Lung (tissue), 12 donors: Measurements from ENCODE around the gene LYAR. TPM values are rescaled to one million over a fixed set of nuclear protein-coding genes. Genes with fewer than 3 reads are reported as not detected.

Experiments
- ATAC-seq: fragments of 200-7000 bp; cut with Tn5 transposase; one replicate; pipeline ENCODE4 v1.9.1; 2020; ENCODE audit warnings: moderate number of reproducible peaks; ENCODE audit not compliant: insufficient read depth, low FRiP score
- DNase-seq, 3 donors: peaks; one replicate each; pipeline ENCODE4 v3.0.0-alpha.2; 2013 to 2017
- H3K27ac ChIP-seq, 2 donors: one replicate each; pipeline ENCODE4 v1.5.1; 2013; ENCODE audit warnings: mild to moderate bottlenecking in 2 of 2, moderate library complexity in 2 of 2, control low read depth in 1 of 2, inconsistent platforms in 1 of 2, low read depth in 1 of 2, low read length in 1 of 2
- H3K27me3 ChIP-seq, 3 donors: one replicate each; pipeline ENCODE4 v1.5.1; 2013; ENCODE audit warnings: low read length in 2 of 3; ENCODE audit not compliant: control insufficient read depth in 3 of 3, insufficient read depth in 3 of 3
- H3K36me3 ChIP-seq, 4 donors: one replicate each; pipeline ENCODE4 v1.5.1; 2013; ENCODE audit warnings: low read length in 4 of 4, mild to moderate bottlenecking in 1 of 4, moderate library complexity in 1 of 4; ENCODE audit not compliant: control insufficient read depth in 4 of 4, insufficient read depth in 4 of 4
- H3K4me1 ChIP-seq, 5 donors: one replicate each; pipeline ENCODE4 v1.5.1; 2013; ENCODE audit warnings: low read length in 5 of 5, mild to moderate bottlenecking in 2 of 5, moderate library complexity in 1 of 5; ENCODE audit not compliant: control insufficient read depth in 5 of 5, insufficient read depth in 5 of 5
- H3K4me3 ChIP-seq: one replicate; pipeline ENCODE4 v1.5.1; 2013; ENCODE audit warnings: mild to moderate bottlenecking, control low read depth, moderate library complexity
- H3K9ac ChIP-seq, 2 donors: one replicate each; pipeline ENCODE4 v1.5.1; 2013; ENCODE audit warnings: low read length in 2 of 2, control low read depth in 1 of 2; ENCODE audit not compliant: insufficient read depth in 1 of 2
- H3K9me3 ChIP-seq, 4 donors: one replicate each; pipeline ENCODE4 v1.5.1; 2013; ENCODE audit warnings: low read length in 3 of 4, mild to moderate bottlenecking in 1 of 4, moderate library complexity in 1 of 4; ENCODE audit not compliant: control insufficient read depth in 4 of 4, insufficient read depth in 3 of 4
- WGBS, 2 donors: extraction: QIAGEN DNeasy Blood & Tissue Kit; methylation state at CpG; one replicate each; pipeline ENCODE4 v1.1.7; 2013; 5-methylcytosine and 5-hydroxymethylcytosine counted together
- polyA plus RNA-seq, 2 donors: library from polyadenylated mRNA; stranded (reverse); fragments of 200-250 nt; gene quantifications; one replicate each; pipeline ENCODE4 v1.2.1, GENCODE V29; 2013
- total RNA-seq, 2 donors: library from RNA; depleted of rRNA in 1 of 2; stranded (reverse); fragments of >200 nt in 1 of 2; gene quantifications; one replicate each; pipeline ENCODE4 v1.2.1, GENCODE V29; 2014 to 2021
- TF ChIP-seq, protein P1 (sequence below): IDR thresholded peaks from 2 replicates; pipeline ENCODE4 v1.5.1; 2012; ENCODE audit warnings: mild to moderate bottlenecking; ENCODE audit errors: control extremely low read depth, extremely low read depth
- donor health status: control.
- donor health status: control.
- donor health status: Bipolar disorder and iron deficiency.
- donor health status: healthy.
- donor health status: DM: yes; HTN: yes; CAD: no.

The LYAR gene
- total and polyA plus RNA-seq, 4 donors: 9.3 to 19.5 (median 14.4) TPM

GRCh38 chr4:4329496-4329895, 39.5 kb upstream of the LYAR start:
- 94 to 95% methylated on average over 10 of the region's 10 CpGs for WGBS, 2 donors
- Histone ChIP-seq H3K9me3 (peaks cover 0 to 2% (median 0%) of the 10 kb centered on the region in 4 donors), H3K27me3 (no peaks in the 10 kb centered on the region), H3K4me1 (no peaks in the 10 kb centered on the region), H3K9ac (no peak overlapping the region), H3K36me3 (no peaks in the 10 kb centered on the region), H3K4me3 (no peak overlapping the region), H3K27ac (no peak overlapping the region)
- no peak for DNase-seq
- no peak for ATAC-seq
- TF ChIP-seq, protein P1, sequence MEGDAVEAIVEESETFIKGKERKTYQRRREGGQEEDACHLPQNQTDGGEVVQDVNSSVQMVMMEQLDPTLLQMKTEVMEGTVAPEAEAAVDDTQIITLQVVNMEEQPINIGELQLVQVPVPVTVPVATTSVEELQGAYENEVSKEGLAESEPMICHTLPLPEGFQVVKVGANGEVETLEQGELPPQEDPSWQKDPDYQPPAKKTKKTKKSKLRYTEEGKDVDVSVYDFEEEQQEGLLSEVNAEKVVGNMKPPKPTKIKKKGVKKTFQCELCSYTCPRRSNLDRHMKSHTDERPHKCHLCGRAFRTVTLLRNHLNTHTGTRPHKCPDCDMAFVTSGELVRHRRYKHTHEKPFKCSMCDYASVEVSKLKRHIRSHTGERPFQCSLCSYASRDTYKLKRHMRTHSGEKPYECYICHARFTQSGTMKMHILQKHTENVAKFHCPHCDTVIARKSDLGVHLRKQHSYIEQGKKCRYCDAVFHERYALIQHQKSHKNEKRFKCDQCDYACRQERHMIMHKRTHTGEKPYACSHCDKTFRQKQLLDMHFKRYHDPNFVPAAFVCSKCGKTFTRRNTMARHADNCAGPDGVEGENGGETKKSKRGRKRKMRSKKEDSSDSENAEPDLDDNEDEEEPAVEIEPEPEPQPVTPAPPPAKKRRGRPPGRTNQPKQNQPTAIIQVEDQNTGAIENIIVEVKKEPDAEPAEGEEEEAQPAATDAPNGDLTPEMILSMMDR: no peak

GRCh38 chr4:4328840-4329239, 38.9 kb upstream of the LYAR start:
- DNase-seq: no peak
- H3K9ac ChIP-seq: no peak overlapping the region

GRCh38 chr4:4328206-4328605, 38.3 kb upstream of the LYAR start:
- Histone ChIP-seq H3K4me3 (no peak overlapping the region), H3K9me3 (peaks cover 0 to 2% (median 0%) of the 10 kb centered on the region in 4 donors), H3K27ac (no peak overlapping the region), H3K27me3 (no peaks in the 10 kb centered on the region), H3K4me1 (no peaks in the 10 kb centered on the region), H3K9ac (no peak overlapping the region), H3K36me3 (no peaks in the 10 kb centered on the region)
- ATAC-seq: no peak
- no peak for DNase-seq
- whole genome bisulfite sequencing, 2 donors: 98 to 100% methylated on average over 1 of the region's 1 CpG
- TF ChIP-seq, protein P1: no peak

More at GRCh38 chr4:4328840-4329239, 38.9 kb upstream of the LYAR start:
- TF ChIP-seq, protein P1: no peak
- H3K4me3 ChIP-seq: no peak overlapping the region
- H3K27me3 ChIP-seq: no peaks in the 10 kb centered on the region
- H3K4me1 ChIP-seq: no peaks in the 10 kb centered on the region
- no peaks in the 10 kb centered on the region for H3K36me3 ChIP-seq
- no peak for ATAC-seq
- WGBS, 2 donors: 94 to 95% methylated on average over 4 of the region's 4 CpGs
- no peak overlapping the region for H3K27ac ChIP-seq
- peaks cover 0 to 2% (median 0%) of the 10 kb centered on the region in 4 donors for H3K9me3 ChIP-seq

DNA sequence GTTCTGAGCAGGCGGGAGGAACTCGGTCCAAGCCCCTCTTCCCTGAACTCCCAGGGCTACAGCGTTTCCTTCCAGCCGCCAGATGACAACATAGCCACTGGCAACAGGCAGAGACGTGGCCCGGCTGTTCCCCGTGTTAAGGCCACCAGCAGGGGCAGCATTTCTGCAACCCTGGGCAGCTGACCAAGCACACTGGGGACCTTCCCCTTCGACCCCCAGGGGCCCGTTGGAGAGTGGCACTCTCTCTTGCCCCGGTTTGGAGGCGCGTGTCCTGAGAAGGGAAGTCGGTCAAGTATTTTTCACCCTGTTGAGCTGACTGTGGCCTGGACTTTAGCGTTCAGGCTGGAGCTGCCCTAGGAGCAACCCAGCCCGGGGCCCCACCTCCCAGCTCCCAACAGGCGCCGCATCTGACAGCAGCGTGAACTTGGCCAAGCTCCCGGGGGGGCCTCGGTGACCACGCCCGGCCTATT, 37.7 kb upstream of the LYAR start:
- TF ChIP-seq, protein P1: no peak
- ATAC-seq: no peak
- Histone ChIP-seq H3K27me3 (no peaks in the 10 kb centered on the region), H3K9me3 (peaks cover 0 to 2% (median 0%) of the 10 kb centered on the region in 4 donors), H3K36me3 (peaks cover 0 to under 1% (median under 1%) of the 10 kb centered on the region in 4 donors), H3K4me3 (no peak overlapping the region), H3K9ac (no peak overlapping the region), H3K27ac (no peak overlapping the region), H3K4me1 (no peaks in the 10 kb centered on the region)
- peak; percentile 72 to 77 (median 74) for DNase-seq
- 35 to 47% methylated on average over 22 of the region's 22 CpGs for WGBS, 2 donors
